Aorta (tissue), 5 donors: ENCODE results near the gene MIR17HG. TPM values are rescaled to one million over a fixed set of nuclear protein-coding genes. Genes with fewer than 3 reads are reported as not detected.

ENCODE experiments used
- ATAC-seq: fragments of 200-7000 bp; cut with Tn5 transposase; one replicate; pipeline ENCODE4 v1.9.1; 2022; ENCODE audit warnings: moderate library complexity; ENCODE audit not compliant: low FRiP score
- DNase-seq, 2 donors: peaks; one replicate each; pipeline ENCODE4 v3.0.0-alpha.2; 2020
- H3K27ac ChIP-seq, 2 donors: one replicate each; pipeline ENCODE4 v1.5.1; 2013; ENCODE audit warnings: low read length in 2 of 2, mild to moderate bottlenecking in 2 of 2, moderate library complexity in 2 of 2, control low read depth in 1 of 2, inconsistent platforms in 1 of 2, low read depth in 1 of 2
- H3K27me3 ChIP-seq, 2 donors: one replicate each; pipeline ENCODE4 v1.6.1; 2013; ENCODE audit warnings: control low read depth in 1 of 2, low read length in 1 of 2, mild to moderate bottlenecking in 1 of 2, moderate library complexity in 1 of 2; ENCODE audit not compliant: insufficient read depth in 2 of 2, control insufficient read depth in 1 of 2
- H3K36me3 ChIP-seq, 2 donors: one replicate each; pipeline ENCODE4 v1.6.1; 2013; ENCODE audit warnings: control low read depth in 1 of 2, low read length in 1 of 2, mild to moderate bottlenecking in 1 of 2; ENCODE audit not compliant: insufficient read depth in 2 of 2, control insufficient read depth in 1 of 2
- H3K4me1 ChIP-seq, 2 donors: one replicate each; pipeline ENCODE4 v1.6.1; 2013; ENCODE audit warnings: low read length in 2 of 2, control low read depth in 1 of 2, mild to moderate bottlenecking in 1 of 2, moderate library complexity in 1 of 2; ENCODE audit not compliant: insufficient read depth in 2 of 2, control insufficient read depth in 1 of 2
- H3K4me3 ChIP-seq, 2 donors: one replicate each; pipeline ENCODE4 v1.5.1; 2013; ENCODE audit warnings: low read length in 2 of 2, control low read depth in 1 of 2, mild to moderate bottlenecking in 1 of 2
- H3K9me3 ChIP-seq: one replicate; pipeline ENCODE4 v1.6.1; 2013; ENCODE audit warnings: mild to moderate bottlenecking, low read length; ENCODE audit not compliant: control insufficient read depth
- WGBS, 2 donors: extraction: QIAGEN DNeasy Blood & Tissue Kit; methylation state at CpG; one replicate each; pipeline ENCODE4 v1.1.7; 2013; 5-methylcytosine and 5-hydroxymethylcytosine counted together
- intact Hi-C, 2 donors: fragments of 100-400 bp; cut with DNase I; formaldehyde crosslinking; loops; one replicate each; pipeline versions ENCODE4 v1.14.2 to v1.15.0; 2022
- polyA plus RNA-seq, 2 donors: library from polyadenylated mRNA; stranded (reverse); fragments of 200-250 nt; gene quantifications; one replicate each; pipeline ENCODE4 v1.2.3, GENCODE V29; 2013
- total RNA-seq, 2 donors: library from RNA; stranded (reverse); fragmentation: NEBNext Ultra II Directional; extraction: Animal tissue kit (Norgen Biotek cat#: 25700); gene quantifications; one replicate each; pipeline ENCODE4 v1.2.1, GENCODE V29; 2021
- donor health status: healthy with polysubstance abuse.
- donor health status: Bipolar disorder and iron deficiency.
- donor health status: DM: no; HTN: no; CAD: no.
- donor health status: DM: no; HTN: no; CAD: no.
- donor health status: DM: yes; HTN: yes; CAD: no.

MIR17HG gene
- total and polyA plus RNA-seq, 4 donors, result 1.0 to 7.7 (median 3.8) TPM

DNA sequence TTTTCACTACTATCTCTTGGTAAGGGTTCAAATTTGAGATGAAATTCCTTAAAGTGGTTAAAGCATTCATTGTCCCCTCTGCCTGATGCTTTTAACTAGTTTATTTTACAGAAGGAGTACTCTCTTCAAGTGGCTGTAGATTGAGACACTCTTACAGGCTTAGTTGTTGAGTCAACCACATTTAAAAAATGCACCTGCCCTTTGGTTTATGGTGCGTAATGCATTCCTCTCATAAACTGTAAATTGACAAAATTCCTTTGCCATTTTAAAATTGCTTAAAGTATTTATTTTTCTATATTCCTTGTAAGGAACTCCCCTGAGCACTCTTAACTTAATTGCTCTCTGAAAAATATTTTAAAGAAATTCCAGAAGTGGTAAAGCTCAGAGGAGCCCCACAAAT, 50.1 kb downstream of the MIR17HG start:
- Histone ChIP-seq H3K4me1 (no peaks in the 10 kb centered on the region), H3K27me3 (no peaks in the 10 kb centered on the region), H3K36me3 (no peaks in the 10 kb centered on the region), H3K27ac (no peak overlapping the region), H3K4me3 (no peak overlapping the region), H3K9me3 (no peaks in the 10 kb centered on the region)
- ATAC-seq, result no peak
- no peak for DNase-seq
- WGBS, 2 donors, result 70 to 85% methylated on average over 1 of the region's 1 CpG
- intact Hi-C loops, result loop anchor here in 1 of 2 donors (5.0 kb wide), 1 partner anchor 50 kb away; the partner anchor contains the start of gene MIR17HG

DNA sequence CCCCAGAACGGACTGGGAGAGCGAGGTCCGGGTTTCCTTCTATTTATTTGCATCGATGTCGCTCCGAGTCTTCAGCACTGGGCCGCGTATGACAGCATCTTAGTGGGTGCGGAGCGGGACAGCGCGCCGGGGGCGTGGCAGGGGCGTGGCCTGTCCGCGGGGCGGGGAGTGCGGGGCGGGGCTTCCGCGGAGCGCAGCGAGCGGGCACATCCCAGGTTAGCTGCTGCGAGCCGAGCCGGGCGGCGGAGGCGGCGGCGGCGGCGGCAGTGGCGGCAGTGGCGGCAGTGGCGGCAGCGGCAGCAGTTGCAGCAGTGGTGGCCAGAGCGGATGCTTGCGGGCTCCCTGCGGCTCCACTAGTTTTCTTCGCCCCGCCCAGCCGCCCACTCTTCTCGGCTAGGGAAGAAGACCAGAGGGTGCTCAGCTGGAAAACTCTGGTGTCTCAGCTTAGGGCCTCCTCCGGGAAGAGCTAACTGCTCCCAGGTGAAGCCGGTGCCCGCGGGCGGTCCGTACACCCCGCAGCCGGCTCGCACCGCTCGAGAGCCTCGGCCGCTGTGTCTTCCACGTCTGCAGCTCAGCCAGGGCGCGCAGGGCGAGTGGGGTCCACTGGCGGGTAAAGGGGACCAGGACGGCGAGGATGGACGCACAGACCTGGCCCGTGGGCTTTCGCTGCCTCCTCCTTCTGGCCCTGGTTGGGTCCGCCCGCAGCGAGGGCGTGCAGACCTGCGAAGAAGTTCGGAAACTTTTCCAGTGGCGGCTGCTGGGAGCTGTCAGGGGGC, 51.1 kb downstream of the MIR17HG start, which contains the start of gene GPC5:
Gene GPC5 (plus strand): TSS at position 209 of the 776 bp plus-strand sequence.
- intact Hi-C loops, result loop anchor here in 1 of 2 donors (5.0 kb wide), 1 partner anchor 51 kb away; the partner anchor contains the start of gene MIR17HG
- Histone ChIP-seq H3K9me3 (no peaks in the 10 kb centered on the region), H3K36me3 (no peaks in the 10 kb centered on the region), H3K27me3 (no peaks in the 10 kb centered on the region), H3K4me3 (peak within 1 kb of the TSS; percentile 1 to 33), H3K27ac (no peak within 1 kb of the TSS), H3K4me1 (no peaks in the 10 kb centered on the region)
- ATAC-seq (peak; percentile 94), DNase-seq (peak; percentile 71 to 93)
- WGBS, 2 donors, result 1% methylated on average over 51 to 76 of the region's 76 CpGs

DNA sequence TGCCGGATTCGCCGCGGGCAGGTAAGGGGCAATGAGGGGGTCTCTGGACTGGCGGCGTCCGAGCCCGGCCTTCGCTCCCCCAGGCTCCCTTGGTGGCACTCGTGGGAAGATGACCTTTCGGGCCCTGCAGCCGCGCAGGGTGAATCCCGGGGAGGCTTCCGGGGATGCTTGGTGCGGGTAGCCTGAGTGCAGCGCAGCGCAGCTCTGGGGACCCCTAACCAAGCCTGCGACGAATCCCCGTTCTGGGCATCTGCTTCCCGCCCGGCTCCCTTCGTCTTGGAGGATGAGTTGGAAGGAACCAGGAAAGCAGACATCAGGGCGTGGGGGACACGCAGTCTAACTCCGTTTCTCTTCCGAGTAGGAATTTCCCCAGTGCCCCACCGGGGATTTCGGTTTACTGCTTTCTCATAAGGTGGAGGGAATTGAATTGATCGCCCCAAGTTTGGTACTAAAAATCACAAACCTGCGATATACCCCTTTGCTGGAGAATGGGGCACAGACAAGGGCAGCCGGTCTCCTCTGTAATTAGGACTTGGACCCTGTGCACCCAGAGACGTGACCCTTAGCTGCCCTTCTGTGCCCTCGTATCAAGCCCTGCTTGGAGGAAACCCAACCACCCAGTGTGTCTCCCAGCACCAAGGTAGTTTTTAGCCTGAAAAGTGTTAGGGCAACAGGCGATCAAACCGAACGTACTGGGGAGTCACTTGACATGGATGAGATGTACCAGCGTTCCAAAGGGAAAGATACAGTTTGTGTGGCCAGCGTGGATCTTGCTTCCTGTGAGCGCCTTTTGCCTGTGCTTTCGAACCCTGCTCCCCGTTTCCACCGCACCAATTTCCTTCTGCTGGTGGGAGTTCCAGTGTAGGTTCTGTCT, 51.9 kb downstream of the MIR17HG start:
- H3K27ac ChIP-seq, result no peak overlapping the region
- WGBS, 2 donors, result 21 to 26% methylated on average over 44 of the region's 44 CpGs
- DNase-seq (peak in 1 of 2 donors; percentile 64), ATAC-seq (peak; percentile 43)
- H3K4me1 ChIP-seq, result no peaks in the 10 kb centered on the region
- peak overlapping the region in 1 of 2 donors; percentile 33 for H3K4me3 ChIP-seq
- H3K36me3 ChIP-seq, result no peaks in the 10 kb centered on the region
- intact Hi-C loops, result loop anchor here in 1 of 2 donors (5.0 kb wide), 1 partner anchor 52 kb away; the partner anchor contains the start of gene MIR17HG
- no peaks in the 10 kb centered on the region for H3K9me3 ChIP-seq
- H3K27me3 ChIP-seq, result no peaks in the 10 kb centered on the region

DNA sequence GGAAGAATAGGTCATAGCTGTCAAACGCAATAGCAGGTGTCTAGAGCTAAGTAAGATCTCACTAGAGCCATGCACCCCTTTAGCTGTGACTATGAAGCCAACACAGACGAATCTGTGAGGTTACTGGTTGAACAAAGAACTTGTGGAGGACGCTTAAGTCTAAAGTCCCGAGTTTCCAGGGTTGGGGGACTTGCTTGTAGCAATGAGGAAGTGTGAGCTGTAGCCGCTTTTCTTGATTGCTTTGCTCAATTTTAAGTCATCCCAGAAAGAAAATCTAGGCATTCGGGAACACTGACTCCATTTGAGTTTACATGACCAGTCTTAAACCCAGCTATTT, 52.5 kb downstream of the MIR17HG start:
- ATAC-seq (no peak), DNase-seq (no peak)
- no peak overlapping the region for H3K4me3 ChIP-seq
- WGBS, 2 donors, result 57 to 66% methylated on average over 6 of the region's 6 CpGs
- H3K4me1 ChIP-seq, result no peaks in the 10 kb centered on the region
- no peaks in the 10 kb centered on the region for H3K9me3 ChIP-seq
- peaks cover 0 to 1% of the 10 kb centered on the region in 2 donors for H3K27me3 ChIP-seq
- intact Hi-C loops, result no loop called here
- no peak overlapping the region for H3K27ac ChIP-seq
- no peaks in the 10 kb centered on the region for H3K36me3 ChIP-seq

DNA sequence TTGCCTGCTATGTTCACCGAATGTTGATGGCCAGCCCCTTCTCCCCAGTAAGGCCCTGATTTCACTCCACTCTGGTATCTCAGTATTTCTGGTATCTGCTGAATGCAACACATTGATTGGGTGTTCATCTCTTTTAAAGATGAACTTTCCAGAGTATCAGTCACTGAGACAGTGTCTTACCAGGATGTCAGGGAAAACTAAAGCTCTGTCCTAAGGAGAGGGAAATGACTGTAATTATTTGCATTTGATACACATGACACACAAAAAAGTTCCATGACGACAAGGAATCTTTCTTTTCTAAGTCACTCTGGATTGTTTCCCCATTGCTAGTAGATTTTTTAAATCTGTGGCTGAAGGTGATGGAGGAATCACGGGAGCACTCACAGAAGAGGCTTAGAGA, 53.2 kb downstream of the MIR17HG start:
- DNase-seq (no peak), ATAC-seq (no peak)
- Histone ChIP-seq H3K4me1 (no peaks in the 10 kb centered on the region), H3K36me3 (no peaks in the 10 kb centered on the region), H3K27me3 (peaks cover 0 to 2% of the 10 kb centered on the region in 2 donors), H3K9me3 (no peaks in the 10 kb centered on the region), H3K27ac (no peak overlapping the region), H3K4me3 (no peak overlapping the region)
- WGBS, 2 donors, result 74 to 82% methylated on average over 3 of the region's 3 CpGs
- intact Hi-C loops, result no loop called here

DNA sequence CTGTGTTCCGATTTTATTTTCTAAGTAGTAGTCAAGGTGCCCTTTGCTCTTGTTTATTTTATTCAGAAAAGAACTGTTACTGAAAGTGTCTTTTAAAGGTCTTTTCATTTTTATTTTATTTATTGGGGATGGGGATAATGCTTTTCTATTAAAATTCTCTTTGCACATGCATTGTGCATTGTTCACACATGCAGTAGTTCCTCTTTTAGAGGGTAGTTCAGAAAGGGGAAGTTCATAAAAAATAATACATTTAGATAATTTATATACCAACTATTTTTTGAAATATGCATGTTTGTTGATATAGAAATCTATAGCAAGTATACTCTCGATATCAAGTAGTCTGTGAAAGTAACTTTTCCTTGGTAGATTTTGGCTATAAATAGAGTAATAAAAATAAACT, 54.4 kb downstream of the MIR17HG start:
- Histone ChIP-seq H3K4me1 (no peaks in the 10 kb centered on the region), H3K27ac (no peak overlapping the region), H3K27me3 (peaks cover 0 to 2% of the 10 kb centered on the region in 2 donors), H3K9me3 (no peaks in the 10 kb centered on the region), H3K4me3 (no peak overlapping the region), H3K36me3 (no peaks in the 10 kb centered on the region)
- intact Hi-C loops, result no loop called here
- whole genome bisulfite sequencing, 2 donors, result 49 to 52% methylated on average over 2 of the region's 2 CpGs
- ATAC-seq (no peak), DNase-seq (no peak)

Other genes starting within 250 kb of the MIR17HG start
- gene GPC5, start 50.9 kb downstream of the MIR17HG start, total RNA-seq, result 1 to 10 TPM in 1 of 2 donors, under 1 TPM in 1; 0.97 to 1.5 TPM
- gene GPC5, start 50.9 kb downstream of the MIR17HG start, polyA plus RNA-seq, result not detected